Astrocyte of the cerebellum (primary cell): Measurements from ENCODE around the gene ZNF485.

ENCODE experiments used
- DNase-seq: peaks from one replicate; pipeline ENCODE4 v3.0.0-alpha.2; 2011; ENCODE audit warnings: low read depth
- H3K4me3 ChIP-seq: 2 replicates; pipeline ENCODE4 v1.5.1; 2011; ENCODE audit warnings: mild to moderate bottlenecking, low read depth, low read length, moderate library complexity
- in situ Hi-C: cut with HindIII; loops from 2 replicates; pipeline ENCODE4 v1.10.0; 2017; ENCODE audit warnings: low sequenced_read_pairs
- TF ChIP-seq, protein P1 (sequence below): IDR thresholded peaks from 2 replicates; pipeline ENCODE4 v1.5.1; 2012; ENCODE audit warnings: low read length, low read depth, moderate library complexity, mild to moderate bottlenecking; ENCODE audit errors: missing control alignments

Gene ZNF485

DNA sequence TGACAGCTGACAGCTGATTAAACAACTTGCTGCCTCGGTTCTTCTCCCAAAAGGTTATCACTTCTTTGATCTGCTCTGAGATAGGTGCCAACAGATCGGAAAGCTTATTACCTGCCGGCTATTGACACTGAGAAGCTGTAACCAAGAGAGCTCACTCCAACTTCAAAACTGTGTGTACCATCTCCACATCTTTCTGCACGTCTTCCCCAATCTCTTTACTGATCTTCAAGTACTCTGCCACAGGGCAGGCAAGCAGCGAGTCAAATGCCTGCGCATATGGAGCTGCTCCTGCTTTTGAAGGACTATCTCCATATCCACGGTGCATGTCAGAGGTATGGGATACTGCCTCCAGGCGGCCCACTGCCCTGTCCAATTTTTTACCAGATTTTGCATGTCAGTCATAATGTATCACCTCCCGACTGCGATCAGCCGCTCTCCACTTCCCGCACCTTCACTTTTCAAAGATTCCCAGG lies 352 bp upstream of the ZNF485 start:
- peak overlapping the region; percentile 66 for H3K4me3 ChIP-seq
- no peak for DNase-seq
- in situ Hi-C loops = no loop called here
- TF ChIP-seq, protein P1, sequence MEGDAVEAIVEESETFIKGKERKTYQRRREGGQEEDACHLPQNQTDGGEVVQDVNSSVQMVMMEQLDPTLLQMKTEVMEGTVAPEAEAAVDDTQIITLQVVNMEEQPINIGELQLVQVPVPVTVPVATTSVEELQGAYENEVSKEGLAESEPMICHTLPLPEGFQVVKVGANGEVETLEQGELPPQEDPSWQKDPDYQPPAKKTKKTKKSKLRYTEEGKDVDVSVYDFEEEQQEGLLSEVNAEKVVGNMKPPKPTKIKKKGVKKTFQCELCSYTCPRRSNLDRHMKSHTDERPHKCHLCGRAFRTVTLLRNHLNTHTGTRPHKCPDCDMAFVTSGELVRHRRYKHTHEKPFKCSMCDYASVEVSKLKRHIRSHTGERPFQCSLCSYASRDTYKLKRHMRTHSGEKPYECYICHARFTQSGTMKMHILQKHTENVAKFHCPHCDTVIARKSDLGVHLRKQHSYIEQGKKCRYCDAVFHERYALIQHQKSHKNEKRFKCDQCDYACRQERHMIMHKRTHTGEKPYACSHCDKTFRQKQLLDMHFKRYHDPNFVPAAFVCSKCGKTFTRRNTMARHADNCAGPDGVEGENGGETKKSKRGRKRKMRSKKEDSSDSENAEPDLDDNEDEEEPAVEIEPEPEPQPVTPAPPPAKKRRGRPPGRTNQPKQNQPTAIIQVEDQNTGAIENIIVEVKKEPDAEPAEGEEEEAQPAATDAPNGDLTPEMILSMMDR = no peak

DNA sequence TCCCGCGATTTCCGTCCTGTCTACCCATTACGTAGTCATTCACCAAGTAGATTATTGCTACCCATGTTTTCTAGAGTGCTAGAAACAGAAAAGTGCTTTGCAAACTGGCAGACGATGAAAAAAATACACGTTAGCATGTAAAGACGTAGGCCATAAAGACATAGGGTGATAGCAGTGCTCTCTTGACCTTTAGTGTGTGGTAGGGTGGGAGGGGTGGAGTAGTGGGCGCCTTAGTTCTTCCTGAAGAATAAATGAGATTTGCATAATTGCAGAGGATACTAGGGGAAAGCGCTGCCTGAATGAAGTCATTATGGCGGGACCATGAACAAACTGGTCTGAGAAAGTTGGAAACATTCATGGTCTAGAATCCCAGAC lies 948 bp downstream of the ZNF485 start:
- in situ Hi-C loops = no loop called here
- no peak for DNase-seq
- TF ChIP-seq, protein P1 = no peak
- peak overlapping the region; percentile 66 for H3K4me3 ChIP-seq

DNA sequence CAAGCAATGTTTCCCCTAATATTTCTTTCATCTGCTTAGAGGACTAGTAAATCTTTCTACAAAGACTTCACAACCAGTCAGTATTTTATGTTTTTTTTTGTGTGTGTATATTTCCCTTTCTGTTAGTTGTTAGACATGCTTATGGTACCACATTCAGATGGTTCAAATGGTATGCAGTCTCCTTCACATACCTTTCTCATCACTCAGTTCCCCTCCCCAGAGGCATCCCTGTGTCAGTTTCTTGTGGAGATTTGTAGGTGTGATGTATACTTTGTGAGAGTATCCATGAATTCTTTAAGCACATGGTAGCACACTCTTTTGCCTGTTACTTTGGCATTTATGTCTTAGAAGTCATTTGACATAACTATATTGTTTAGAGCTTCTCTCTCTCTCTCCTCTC lies 4.4 kb downstream of the ZNF485 start:
- TF ChIP-seq, protein P1 = no peak
- no peak overlapping the region for H3K4me3 ChIP-seq
- no peak for DNase-seq
- in situ Hi-C loops = no loop called here

DNA sequence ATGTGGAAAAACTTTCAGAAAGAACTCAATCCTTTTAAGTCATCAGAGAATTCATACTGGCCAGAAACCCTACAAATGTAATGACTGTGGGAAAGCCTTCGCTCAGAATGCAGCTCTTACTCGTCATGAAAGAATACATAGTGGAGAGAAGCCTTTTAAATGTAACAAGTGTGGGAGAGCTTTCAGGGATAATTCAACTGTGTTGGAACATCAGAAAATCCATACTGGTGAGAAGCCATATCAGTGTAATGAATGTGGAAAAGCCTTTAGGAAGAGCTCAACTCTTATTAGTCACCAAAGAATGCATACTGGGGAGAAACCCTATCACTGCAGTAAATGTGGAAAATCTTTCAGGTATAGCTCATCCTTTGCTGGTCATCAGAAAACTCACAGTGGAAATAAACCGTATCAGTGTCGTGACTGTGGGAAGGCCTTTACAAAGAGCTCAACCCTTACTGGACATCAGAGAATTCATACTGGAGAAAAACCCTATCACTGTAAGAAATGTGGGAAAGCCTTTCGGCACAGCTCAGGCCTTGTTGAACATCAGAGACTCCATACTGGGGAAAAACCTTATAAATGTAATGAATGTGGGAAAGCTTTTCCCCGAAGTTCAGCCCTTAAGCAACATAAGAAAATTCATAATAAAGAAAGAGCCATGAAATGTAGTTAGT lies 10.6 kb downstream of the ZNF485 start:
- H3K4me3 ChIP-seq = no peak overlapping the region
- TF ChIP-seq, protein P1 = no peak
- no peak for DNase-seq
- in situ Hi-C loops = no loop called here

DNA sequence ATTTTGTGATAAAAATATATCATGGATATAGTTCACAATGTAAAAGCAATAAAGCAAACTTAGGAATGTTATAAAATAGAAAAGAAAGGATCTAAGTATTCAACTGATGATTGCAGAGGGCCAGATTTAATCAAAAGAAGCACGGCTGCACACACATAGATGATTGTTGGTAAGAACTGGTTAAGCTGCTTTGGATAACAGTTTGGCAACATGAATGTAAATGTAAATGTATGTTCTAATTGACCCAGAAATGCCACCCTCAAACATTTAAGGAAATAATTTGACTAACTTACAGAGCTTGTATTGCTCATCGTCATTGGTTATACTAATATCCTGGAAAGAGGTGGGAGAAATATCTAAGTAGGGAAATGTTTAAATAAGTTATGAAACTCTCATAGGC lies 13.1 kb downstream of the ZNF485 start:
- no peak for DNase-seq
- in situ Hi-C loops = no loop called here
- TF ChIP-seq, protein P1 = no peak
- H3K4me3 ChIP-seq = no peak overlapping the region

DNA sequence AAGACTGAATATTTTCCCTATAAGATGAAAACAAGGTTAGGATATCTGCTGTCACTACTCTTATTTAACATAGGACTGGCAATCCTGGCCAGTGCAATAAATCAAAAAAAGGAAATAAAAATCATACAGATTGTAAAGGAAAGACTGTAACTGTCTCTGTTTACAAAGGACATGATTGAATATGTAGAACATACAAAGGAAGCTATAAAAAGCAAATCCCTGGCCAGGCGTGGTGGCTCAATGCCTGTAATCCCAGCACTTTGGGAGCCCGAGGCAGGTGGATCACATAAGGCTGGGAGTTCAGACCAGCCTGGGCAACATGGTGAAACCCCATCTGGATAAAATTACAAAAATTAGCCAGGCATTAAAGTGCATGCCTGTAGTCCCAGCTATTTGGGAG lies 15.8 kb downstream of the ZNF485 start:
- DNase-seq = no peak
- H3K4me3 ChIP-seq = no peak overlapping the region
- TF ChIP-seq, protein P1 = no peak
- in situ Hi-C loops = no loop called here
